ENCODE results near the gene TNFAIP8L3.

The TNFAIP8L3 gene

DNA sequence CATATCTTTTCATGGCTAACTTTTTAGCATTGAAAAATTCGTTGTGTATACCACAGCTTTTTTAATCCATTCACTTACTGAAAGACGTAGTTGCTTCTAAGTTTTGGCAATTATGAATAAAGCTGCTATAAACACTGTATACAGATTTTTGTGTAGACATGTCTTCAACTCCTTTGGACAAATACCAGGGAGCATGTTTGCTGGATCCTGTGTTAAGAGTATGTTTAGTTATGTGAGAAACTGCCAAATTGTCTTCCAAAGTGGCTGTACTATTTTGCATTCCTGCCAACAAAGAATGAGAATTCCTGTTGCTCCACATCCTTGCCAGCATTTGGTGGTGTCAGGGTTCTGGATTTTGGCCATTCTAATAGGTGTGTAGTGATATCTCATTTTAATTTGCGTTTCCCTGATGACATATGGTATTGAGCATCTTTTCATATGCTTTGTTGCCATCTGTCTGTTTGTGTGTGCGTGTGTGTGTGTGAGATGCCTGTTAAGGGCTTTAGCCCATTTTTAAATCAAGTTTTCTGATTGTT is 87.5 kb downstream of the TNFAIP8L3 start:
- no peaks in the 10 kb centered on the region for H3K4me1 ChIP-seq (ENCODE audit: control insufficient read depth in 1 of 2, insufficient read depth in 1 of 2, low read depth in 1 of 2, low read length in 1 of 2)
- TF ChIP-seq, protein P1, sequence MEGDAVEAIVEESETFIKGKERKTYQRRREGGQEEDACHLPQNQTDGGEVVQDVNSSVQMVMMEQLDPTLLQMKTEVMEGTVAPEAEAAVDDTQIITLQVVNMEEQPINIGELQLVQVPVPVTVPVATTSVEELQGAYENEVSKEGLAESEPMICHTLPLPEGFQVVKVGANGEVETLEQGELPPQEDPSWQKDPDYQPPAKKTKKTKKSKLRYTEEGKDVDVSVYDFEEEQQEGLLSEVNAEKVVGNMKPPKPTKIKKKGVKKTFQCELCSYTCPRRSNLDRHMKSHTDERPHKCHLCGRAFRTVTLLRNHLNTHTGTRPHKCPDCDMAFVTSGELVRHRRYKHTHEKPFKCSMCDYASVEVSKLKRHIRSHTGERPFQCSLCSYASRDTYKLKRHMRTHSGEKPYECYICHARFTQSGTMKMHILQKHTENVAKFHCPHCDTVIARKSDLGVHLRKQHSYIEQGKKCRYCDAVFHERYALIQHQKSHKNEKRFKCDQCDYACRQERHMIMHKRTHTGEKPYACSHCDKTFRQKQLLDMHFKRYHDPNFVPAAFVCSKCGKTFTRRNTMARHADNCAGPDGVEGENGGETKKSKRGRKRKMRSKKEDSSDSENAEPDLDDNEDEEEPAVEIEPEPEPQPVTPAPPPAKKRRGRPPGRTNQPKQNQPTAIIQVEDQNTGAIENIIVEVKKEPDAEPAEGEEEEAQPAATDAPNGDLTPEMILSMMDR (IDR thresholded peaks at IDR 0.05) = no peak
- H3K36me3 ChIP-seq = peaks cover 15% of the 10 kb centered on the region
- H3K27ac ChIP-seq = no peak overlapping the region
- no peaks in the 10 kb centered on the region for H3K9me3 ChIP-seq
- H3K4me3 ChIP-seq (ENCODE audit: low read depth in 1 of 2, low read length in 1 of 2) = no peak overlapping the region
- H3K27me3 ChIP-seq = no peaks in the 10 kb centered on the region
